H9 (cell line): ENCODE data around the gene NME4. TPM values are rescaled to one million over a fixed set of nuclear protein-coding genes. Genes with fewer than 3 reads are reported as not detected.

ENCODE experiments used
- DNase-seq: peaks from one replicate; pipeline ENCODE4 v3.0.0-alpha.2; 2017
- H2AFZ ChIP-seq: one replicate; pipeline ENCODE4 v1.6.1; 2013; ENCODE audit warnings: mild to moderate bottlenecking, low read length, control low read depth, moderate library complexity
- H2AK5ac ChIP-seq: 2 replicates; pipeline ENCODE4 v1.6.1; 2013; ENCODE audit warnings: low read length, control low read depth, mixed read lengths; ENCODE audit not compliant: insufficient read length
- H2BK120ac ChIP-seq: one replicate; pipeline ENCODE4 v1.6.1; 2013; ENCODE audit warnings: low read depth, mild to moderate bottlenecking, low read length, control low read depth, inconsistent platforms; ENCODE audit not compliant: poor library complexity, severe bottlenecking
- H2BK12ac ChIP-seq: 2 replicates; pipeline ENCODE4 v1.6.1; 2013; ENCODE audit warnings: low read length, control low read depth, mixed read lengths, low read depth; ENCODE audit not compliant: insufficient read length
- H2BK15ac ChIP-seq: 2 replicates; pipeline ENCODE4 v1.6.1; 2013; ENCODE audit warnings: low read depth, low read length, control low read depth
- H2BK20ac ChIP-seq: one replicate; pipeline ENCODE4 v1.6.1; 2013; ENCODE audit warnings: low read depth, mild to moderate bottlenecking, low read length, control low read depth, inconsistent platforms; ENCODE audit not compliant: poor library complexity, severe bottlenecking
- H2BK5ac ChIP-seq: 2 replicates; pipeline ENCODE4 v1.6.1; 2013; ENCODE audit warnings: low read length, control low read depth, mixed read lengths; ENCODE audit not compliant: insufficient read length
- H3K14ac ChIP-seq: 2 replicates; pipeline ENCODE4 v1.6.1; 2013; ENCODE audit warnings: low read length, control low read depth; ENCODE audit not compliant: insufficient read depth
- H3K18ac ChIP-seq: 2 replicates; pipeline ENCODE4 v1.6.1; 2013; ENCODE audit warnings: low read depth, mild to moderate bottlenecking, mixed read lengths, low read length, control low read depth; ENCODE audit not compliant: insufficient read length
- H3K23ac ChIP-seq: 2 replicates; pipeline ENCODE4 v1.6.1; 2013; ENCODE audit warnings: low read length, control low read depth, mixed read lengths, low read depth; ENCODE audit not compliant: insufficient read length
- H3K23me2 ChIP-seq: 2 replicates; pipeline ENCODE4 v1.6.1; 2013; ENCODE audit warnings: low read depth, mild to moderate bottlenecking, mixed read lengths, low read length, control low read depth; ENCODE audit not compliant: insufficient read length, poor library complexity, severe bottlenecking
- H3K27ac ChIP-seq: 2 replicates; pipeline ENCODE4 v1.5.1; 2013; ENCODE audit warnings: low read length, control low read depth, mixed read lengths, low read depth; ENCODE audit not compliant: insufficient read length
- H3K27me3 ChIP-seq: 2 replicates; pipeline ENCODE4 v1.6.1; 2013; ENCODE audit warnings: low read length, control low read depth, inconsistent platforms; ENCODE audit not compliant: insufficient read depth
- H3K4ac ChIP-seq: 2 replicates; pipeline ENCODE4 v1.6.1; 2013; ENCODE audit warnings: low read depth, mild to moderate bottlenecking, control low read depth, inconsistent platforms, low read length, moderate library complexity
- H3K4me1 ChIP-seq: 2 replicates; pipeline ENCODE4 v1.6.1; 2013; ENCODE audit warnings: low read length, control low read depth, inconsistent platforms; ENCODE audit not compliant: insufficient read depth
- H3K4me2 ChIP-seq: 2 replicates; pipeline ENCODE4 v1.6.1; 2013; ENCODE audit warnings: low read length, control low read depth, mixed read lengths; ENCODE audit not compliant: insufficient read length, insufficient read depth
- H3K56ac ChIP-seq: 2 replicates; pipeline ENCODE4 v1.6.1; 2013; ENCODE audit warnings: low read depth, mild to moderate bottlenecking, mixed read lengths, low read length, control low read depth; ENCODE audit not compliant: insufficient read length
- H3K79me1 ChIP-seq: 2 replicates; pipeline ENCODE4 v1.6.1; 2013; ENCODE audit warnings: low read depth, mild to moderate bottlenecking, moderate library complexity, low read length, control low read depth, inconsistent platforms; ENCODE audit not compliant: insufficient read depth, poor library complexity, severe bottlenecking
- H3K79me2 ChIP-seq: 2 replicates; pipeline ENCODE4 v1.6.1; 2013; ENCODE audit warnings: low read length, control low read depth, inconsistent platforms; ENCODE audit not compliant: insufficient read depth
- H3K9ac ChIP-seq: 2 replicates; pipeline ENCODE4 v1.6.1; 2013; ENCODE audit warnings: low read length, control low read depth, mixed read lengths; ENCODE audit not compliant: insufficient read length; ENCODE audit errors: extremely low read depth
- H3K9me3 ChIP-seq: one replicate; pipeline ENCODE4 v1.6.1; 2013; ENCODE audit warnings: low read depth, low read length, inconsistent platforms; ENCODE audit not compliant: control insufficient read depth
- H3T11ph ChIP-seq: one replicate; pipeline ENCODE4 v1.6.1; 2013; ENCODE audit warnings: mild to moderate bottlenecking, low read length, control low read depth, inconsistent platforms
- H4K20me1 ChIP-seq: one replicate; pipeline ENCODE4 v1.6.1; 2013; ENCODE audit not compliant: control insufficient read depth, insufficient read length, insufficient read depth
- H4K5ac ChIP-seq: 2 replicates; pipeline ENCODE4 v1.6.1; 2013; ENCODE audit warnings: low read depth, mild to moderate bottlenecking, mixed read lengths, low read length, control low read depth; ENCODE audit not compliant: insufficient read length
- H4K8ac ChIP-seq: replicated peaks from 2 replicates; pipeline ENCODE4 v1.6.1; 2013; ENCODE audit warnings: low read length, control low read depth, mixed read lengths, low read depth; ENCODE audit not compliant: insufficient read length
- H4K91ac ChIP-seq: 2 replicates; pipeline ENCODE4 v1.6.1; 2013; ENCODE audit warnings: low read depth, mild to moderate bottlenecking, moderate library complexity, mixed read lengths, low read length, control low read depth; ENCODE audit not compliant: insufficient read length
- H3K27ac Mint-ChIP-seq, 3 experiments: 2 replicates in 2 of 3; 3 replicates in 1 of 3; pipeline ENCODE4 v1.8.0; 2020 to 2021; ENCODE audit warnings: mixed read lengths in 3 of 3, mild to moderate bottlenecking in 1 of 3, moderate library complexity in 1 of 3
- H3K27me3 Mint-ChIP-seq: 2 replicates; pipeline ENCODE4 v1.8.0; 2021; ENCODE audit warnings: low read depth, mild to moderate bottlenecking, moderate library complexity, mixed read lengths
- H3K36me3 Mint-ChIP-seq, 3 experiments: 2 replicates in 2 of 3; 3 replicates in 1 of 3; pipeline ENCODE4 v1.8.0; 2020 to 2021; ENCODE audit warnings: low read depth in 3 of 3, mixed read lengths in 3 of 3; ENCODE audit not compliant: insufficient read depth in 1 of 3
- H3K4me1 Mint-ChIP-seq, 2 experiments: 2 replicates each; pipeline ENCODE4 v1.8.0; 2020; ENCODE audit warnings: mixed read lengths in 2 of 2
- H3K4me3 Mint-ChIP-seq, 2 experiments: 2 replicates in 1 of 2; 3 replicates in 1 of 2; pipeline ENCODE4 v1.8.0; 2020 to 2021; ENCODE audit warnings: mild to moderate bottlenecking in 2 of 2, mixed read lengths in 2 of 2, moderate library complexity in 1 of 2
- H3K9me3 Mint-ChIP-seq, 2 experiments: 2 replicates in 1 of 2; 3 replicates in 1 of 2; pipeline ENCODE4 v1.8.0; 2020; ENCODE audit warnings: mild to moderate bottlenecking in 2 of 2, mixed read lengths in 2 of 2, moderate library complexity in 1 of 2
- WGBS: extraction: QIAGEN DNeasy Blood & Tissue Kit; methylation state at CpG from one replicate; pipeline ENCODE4 v1.1.7; 2013; ENCODE audit warnings: missing lambda C conversion rate, low lambda C conversion rate, mixed read lengths; ENCODE audit not compliant: insufficient read length; ENCODE audit errors: extremely low coverage; 5-methylcytosine and 5-hydroxymethylcytosine counted together
- total RNA-seq: library from RNA; stranded (reverse); gene quantifications from 2 replicates; pipeline ENCODE4 v1.2.1, GENCODE V29; 2021
- TF ChIP-seq, protein P1 (sequence below): fragments of 200-600 bp; sonication (generic); conservative IDR thresholded peaks from 3 replicates; pipeline ENCODE4 v1.8.0; 2021; ENCODE audit warnings: antibody characterized with exemption, mild to moderate bottlenecking

NME4 gene
- total RNA-seq, 1 experiment from 2014 or later, result 320 TPM

DNA sequence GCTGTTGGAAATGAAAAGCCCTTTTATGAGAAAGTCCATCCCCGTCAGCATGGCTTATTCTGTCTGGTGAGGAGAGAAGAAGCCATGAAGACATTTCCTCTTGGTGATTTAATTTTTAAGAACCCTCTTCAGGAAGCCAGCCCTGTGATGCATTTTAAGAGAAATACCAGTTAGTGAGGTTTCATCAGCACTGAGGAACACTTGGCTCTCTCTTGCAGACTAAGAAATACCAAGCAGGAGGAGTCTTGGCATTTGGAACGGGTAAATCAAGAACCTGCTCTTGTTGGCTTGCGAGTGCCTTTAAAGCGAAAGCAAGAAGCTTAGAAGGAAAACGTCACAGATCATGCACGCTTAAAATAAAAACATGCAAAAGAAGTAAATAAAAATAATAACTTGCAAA is 46.0 kb downstream of the NME4 start:
- TF ChIP-seq, protein P1, sequence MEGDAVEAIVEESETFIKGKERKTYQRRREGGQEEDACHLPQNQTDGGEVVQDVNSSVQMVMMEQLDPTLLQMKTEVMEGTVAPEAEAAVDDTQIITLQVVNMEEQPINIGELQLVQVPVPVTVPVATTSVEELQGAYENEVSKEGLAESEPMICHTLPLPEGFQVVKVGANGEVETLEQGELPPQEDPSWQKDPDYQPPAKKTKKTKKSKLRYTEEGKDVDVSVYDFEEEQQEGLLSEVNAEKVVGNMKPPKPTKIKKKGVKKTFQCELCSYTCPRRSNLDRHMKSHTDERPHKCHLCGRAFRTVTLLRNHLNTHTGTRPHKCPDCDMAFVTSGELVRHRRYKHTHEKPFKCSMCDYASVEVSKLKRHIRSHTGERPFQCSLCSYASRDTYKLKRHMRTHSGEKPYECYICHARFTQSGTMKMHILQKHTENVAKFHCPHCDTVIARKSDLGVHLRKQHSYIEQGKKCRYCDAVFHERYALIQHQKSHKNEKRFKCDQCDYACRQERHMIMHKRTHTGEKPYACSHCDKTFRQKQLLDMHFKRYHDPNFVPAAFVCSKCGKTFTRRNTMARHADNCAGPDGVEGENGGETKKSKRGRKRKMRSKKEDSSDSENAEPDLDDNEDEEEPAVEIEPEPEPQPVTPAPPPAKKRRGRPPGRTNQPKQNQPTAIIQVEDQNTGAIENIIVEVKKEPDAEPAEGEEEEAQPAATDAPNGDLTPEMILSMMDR, result no peak
- Histone ChIP-seq H3K18ac (no peak overlapping the region), H3K56ac (no peak overlapping the region), H3K27me3 (no peaks in the 10 kb centered on the region), H2BK5ac (no peak overlapping the region), H3K79me2 (no peaks in the 10 kb centered on the region), H3K4ac (no peak overlapping the region), H2BK120ac (no peak overlapping the region), H4K20me1 (no peaks in the 10 kb centered on the region), H3K4me1 (no peaks in the 10 kb centered on the region), H2BK15ac (no peak overlapping the region), H3K9ac (no peak overlapping the region), H4K91ac (no peak overlapping the region), H2BK12ac (no peak overlapping the region), H3K14ac (no peak overlapping the region), H3T11ph (no peak overlapping the region), H4K8ac (no peak overlapping the region), H4K5ac (no peak overlapping the region), H2AFZ (no peak overlapping the region), H2AK5ac (no peak overlapping the region), H2BK20ac (no peak overlapping the region), H3K4me2 (no peak overlapping the region), H3K27ac (no peak overlapping the region), H3K23ac (no peak overlapping the region), H3K23me2 (no peaks in the 10 kb centered on the region), H3K9me3 (no peaks in the 10 kb centered on the region), H3K79me1 (no peaks in the 10 kb centered on the region)
- H3K36me3 Mint-ChIP-seq, result peaks cover 4 to 11% (median 9%) of the 10 kb centered on the region in 3 experiments; a peak in 5 of 7 replicates
- WGBS, result no CpG with 5 or more reads among the region's 6 CpGs
- H3K4me3 Mint-ChIP-seq, result no peak overlapping the region
- H3K9me3 Mint-ChIP-seq, result no peaks in the 10 kb centered on the region
- H3K27ac Mint-ChIP-seq, result peak overlapping the region in 2 of 3 experiments; percentile 35 to 39; a peak in 2 of 7 replicates
- DNase-seq, result no peak
- H3K27me3 Mint-ChIP-seq, result no peaks in the 10 kb centered on the region
- H3K4me1 Mint-ChIP-seq, result peaks cover 10 to 20% of the 10 kb centered on the region in 2 experiments; a peak in 3 of 4 replicates
